Body of pancreas (tissue), 4 donors: ENCODE data around the gene SLC39A3. TPM values are rescaled to one million over a fixed set of nuclear protein-coding genes. Genes with fewer than 3 reads are reported as not detected.

Experiments
- ATAC-seq: fragments of 150-250 bp; one replicate; pipeline ENCODE4 v1.9.1; 2016
- DNase-seq, 4 donors: peaks; one replicate each; pipeline ENCODE4 v3.0.0-alpha.2; 2019
- H3K27ac ChIP-seq, 4 donors: fragments of 200-600 bp; sonication (generic); 1 replicate in 3 of 4; 2 replicates in 1 of 4; pipeline versions ENCODE4 v1.5.1 to v1.6.1; 2016 to 2019; ENCODE audit warnings: mild to moderate bottlenecking in 1 of 4, mixed read lengths in 1 of 4, moderate library complexity in 1 of 4
- H3K27me3 ChIP-seq, 2 donors: fragments of 200-600 bp; sonication (generic); one replicate each; pipeline ENCODE4 v1.6.0; 2016; ENCODE audit warnings: mild to moderate bottlenecking in 1 of 2
- H3K36me3 ChIP-seq, 2 donors: fragments of 200-600 bp; sonication (generic); replicated peaks in 1 of 2; 2 replicates each; pipeline ENCODE4 v1.5.1; 2016; ENCODE audit warnings: low read depth in 2 of 2; ENCODE audit not compliant: insufficient read depth in 1 of 2
- H3K4me1 ChIP-seq: fragments of 200-600 bp; sonication (generic); one replicate; pipeline ENCODE4 v1.6.0; 2016
- H3K4me3 ChIP-seq, 2 donors: fragments of 200-600 bp; sonication (generic); 1 replicate in 1 of 2; 2 replicates in 1 of 2; pipeline ENCODE4 v1.5.1; 2016 to 2019
- H3K9me3 ChIP-seq, 3 donors: fragments of 200-600 bp; sonication (generic); 1 replicate in 2 of 3; 2 replicates in 1 of 3; pipeline ENCODE4 v1.5.1; 2016
- CTCF ChIP-seq, 7 experiments: fragments of 450-650 bp in 4 of 7; fragments of 200-600 bp in 3 of 7; sonication (generic) in 3 of 7; IDR thresholded peaks; one replicate each; pipeline ENCODE4 v1.5.1; 2016 to 2019; ENCODE audit warnings: antibody characterized with exemption in 7 of 7
- POLR2A ChIP-seq, 3 donors: fragments of 450-650 bp; IDR thresholded peaks; one replicate each; pipeline ENCODE4 v1.6.1; 2016; ENCODE audit warnings: antibody characterized with exemption in 3 of 3, mild to moderate bottlenecking in 2 of 3
- WGBS, 2 donors: methylation state at CpG; one replicate each; pipeline ENCODE4 v1.1.5; 2017; 5-methylcytosine and 5-hydroxymethylcytosine counted together
- intact Hi-C: fragments of 100-400 bp; cut with DNase I; formaldehyde crosslinking; loops from one replicate; pipeline ENCODE4 v1.15.1; 2023
- total RNA-seq, 2 donors: library from RNA; depleted of rRNA; stranded (reverse); fragments of >200 nt; gene quantifications; one replicate each; pipeline ENCODE4 v1.1.0, GENCODE V29; 2016

SLC39A3 gene
- total RNA-seq, 2 donors from 2014 or later = 36.1 to 48.8 TPM

DNA sequence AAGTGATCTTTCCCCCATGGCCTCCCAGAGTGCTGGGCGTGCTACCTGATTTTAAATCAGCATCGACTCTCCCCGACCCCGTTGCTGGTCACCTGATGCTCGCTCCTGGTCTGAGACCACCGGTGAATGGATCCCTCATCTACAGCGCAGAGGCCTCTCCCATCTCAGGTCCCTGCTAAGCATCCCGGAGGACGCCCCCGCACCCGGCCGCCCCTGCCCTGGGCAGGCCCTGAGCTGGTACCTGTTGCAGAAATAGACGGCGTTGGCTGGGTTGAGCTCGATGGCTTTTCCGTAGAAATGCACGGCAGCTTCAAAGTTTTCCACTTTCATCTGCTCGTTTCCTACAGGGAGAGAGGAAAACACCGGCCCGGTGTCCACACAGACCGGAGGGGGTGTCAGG is 25.1 kb upstream of the SLC39A3 start:
- H3K27ac ChIP-seq = no peak overlapping the region
- no peaks in the 10 kb centered on the region for H3K9me3 ChIP-seq
- WGBS, 2 donors = 91 to 96% methylated on average over 19 to 20 of the region's 21 CpGs
- DNase-seq = no peak
- H3K36me3 ChIP-seq = peaks cover 7 to 8% of the 10 kb centered on the region in 2 donors
- intact Hi-C loops = no loop called here
- H3K4me3 ChIP-seq = no peak overlapping the region
- no peaks in the 10 kb centered on the region for H3K27me3 ChIP-seq
- TF ChIP-seq CTCF (IDR thresholded peaks at IDR 0.05) = no peak
- no peak for TF ChIP-seq POLR2A (IDR thresholded peaks at IDR 0.05)
- no peaks in the 10 kb centered on the region for H3K4me1 ChIP-seq
- ATAC-seq = no peak

- DNase-seq = no peak
- H3K9me3 ChIP-seq = no peaks in the 10 kb centered on the region
- no peak overlapping the region for H3K27ac ChIP-seq
- H3K4me3 ChIP-seq = no peak overlapping the region
- no peaks in the 10 kb centered on the region for H3K4me1 ChIP-seq
- 97 to 99% methylated on average over 12 of the region's 12 CpGs for whole genome bisulfite sequencing, 2 donors
- H3K36me3 ChIP-seq = peaks cover 7 to 8% of the 10 kb centered on the region in 2 donors
- intact Hi-C loops = no loop called here
- TF ChIP-seq POLR2A (IDR thresholded peaks at IDR 0.05) (no peak), CTCF (IDR thresholded peaks at IDR 0.05) (no peak)
- no peak for ATAC-seq
- no peaks in the 10 kb centered on the region for H3K27me3 ChIP-seq
Observed at GRCh38 chr19:2763687-2764086, 23.9 kb upstream of the SLC39A3 start.

DNA sequence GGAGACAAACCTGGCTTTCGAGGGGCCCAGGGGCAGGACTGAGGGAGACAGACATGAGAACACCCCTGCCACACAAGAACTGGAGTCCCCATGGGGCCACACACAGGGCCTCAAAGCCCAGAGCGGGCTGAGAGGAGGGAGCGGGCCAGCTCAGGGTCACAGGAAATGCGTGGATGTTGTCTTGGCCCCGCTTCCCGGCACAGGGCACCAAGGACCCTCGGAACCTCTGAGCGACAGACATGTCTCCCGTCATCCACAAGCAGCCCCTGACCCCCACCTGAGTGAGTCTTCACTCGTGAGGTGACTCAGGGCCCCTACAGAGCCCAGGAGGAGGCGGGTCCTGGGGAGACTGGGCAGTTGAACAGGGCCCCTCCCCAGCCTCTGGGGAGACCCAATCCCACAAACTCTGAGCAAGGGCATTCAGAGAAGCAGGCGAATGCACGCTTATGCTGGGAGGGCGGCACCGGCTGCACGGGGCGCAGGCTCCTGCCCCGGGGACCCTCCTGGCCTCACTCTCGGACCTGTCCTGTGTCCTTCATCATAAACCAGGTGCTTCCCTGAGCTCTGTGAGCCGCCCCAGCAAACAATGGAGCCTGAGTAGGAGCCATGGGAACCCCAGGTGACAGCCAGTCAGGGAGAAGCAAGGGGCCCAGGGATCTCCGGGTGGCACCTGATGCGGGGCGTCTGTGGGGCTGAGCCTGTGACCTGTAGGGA is 23.1 kb upstream of the SLC39A3 start:
- H3K27ac ChIP-seq = no peak overlapping the region
- H3K27me3 ChIP-seq = no peaks in the 10 kb centered on the region
- TF ChIP-seq CTCF (IDR thresholded peaks at IDR 0.05) (no peak), POLR2A (IDR thresholded peaks at IDR 0.05) (no peak)
- 96 to 97% methylated on average over 6 to 16 of the region's 23 CpGs for WGBS, 2 donors
- H3K4me1 ChIP-seq = no peaks in the 10 kb centered on the region
- peaks cover 7 to 8% of the 10 kb centered on the region in 2 donors for H3K36me3 ChIP-seq
- intact Hi-C loops = no loop called here
- H3K4me3 ChIP-seq = no peak overlapping the region
- no peak for ATAC-seq
- no peaks in the 10 kb centered on the region for H3K9me3 ChIP-seq
- DNase-seq = no peak

DNA sequence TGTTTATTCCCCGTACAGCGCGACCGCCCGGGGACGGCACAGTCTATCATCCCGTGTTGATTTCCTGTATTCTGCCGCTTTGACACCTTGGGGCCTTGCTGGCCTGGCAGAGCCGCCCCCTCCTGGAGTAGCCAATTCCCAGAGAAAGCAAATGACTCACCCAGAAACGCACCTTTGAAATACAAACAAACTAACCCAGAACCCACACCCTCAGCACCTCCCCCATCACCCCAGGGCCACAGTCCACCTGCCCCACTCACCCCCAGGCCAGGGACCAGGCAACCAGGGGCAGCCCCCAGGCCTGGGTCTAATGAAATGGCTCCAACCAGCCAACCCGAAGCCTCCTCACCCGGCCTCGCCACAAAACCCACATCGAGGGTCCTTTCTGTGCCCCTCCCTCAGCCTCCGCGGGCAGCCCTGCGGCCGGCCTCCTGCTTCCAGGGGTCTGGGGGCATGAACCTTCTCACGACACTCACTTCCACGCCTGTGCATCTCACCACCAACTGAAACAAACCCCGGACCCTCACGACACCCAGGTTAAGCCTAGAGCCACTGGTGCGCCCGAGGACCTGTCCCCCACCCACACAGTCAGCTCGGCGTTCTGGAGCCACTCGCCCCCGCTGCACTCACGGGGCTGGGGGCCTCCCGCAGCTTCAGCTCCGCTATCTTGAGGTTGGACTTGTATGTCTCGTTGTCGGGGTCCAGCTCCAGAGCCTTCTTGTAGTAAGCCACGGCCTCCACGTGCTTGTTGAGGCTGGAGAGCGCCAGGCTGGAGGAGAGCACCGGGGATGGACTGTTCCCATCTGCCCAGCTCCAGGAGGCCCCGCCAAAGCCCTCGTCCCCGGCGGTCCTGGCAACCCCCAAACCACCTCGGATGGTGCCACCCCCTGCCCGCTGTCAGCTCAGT is 22.3 kb upstream of the SLC39A3 start:
- Histone ChIP-seq H3K36me3 (peaks cover 7 to 12% of the 10 kb centered on the region in 2 donors), H3K9me3 (no peaks in the 10 kb centered on the region), H3K27me3 (no peaks in the 10 kb centered on the region), H3K27ac (no peak overlapping the region), H3K4me3 (no peak overlapping the region), H3K4me1 (no peaks in the 10 kb centered on the region)
- no peak for TF ChIP-seq POLR2A (IDR thresholded peaks at IDR 0.05)
- no peak for ATAC-seq
- WGBS, 2 donors = 92 to 93% methylated on average over 13 to 43 of the region's 43 CpGs
- no peak for DNase-seq
- intact Hi-C loops = no loop called here

GRCh38 chr19:2761309-2761677 is 21.5 kb upstream of the SLC39A3 start:
- 91% methylated on average over 11 to 16 of the region's 16 CpGs for WGBS, 2 donors
- Histone ChIP-seq H3K4me3 (no peak overlapping the region), H3K4me1 (no peaks in the 10 kb centered on the region), H3K27me3 (no peaks in the 10 kb centered on the region), H3K36me3 (peaks cover 5 to 10% of the 10 kb centered on the region in 2 donors), H3K9me3 (no peaks in the 10 kb centered on the region), H3K27ac (no peak overlapping the region)
- intact Hi-C loops = no loop called here
- ATAC-seq (no peak), DNase-seq (no peak)
- TF ChIP-seq POLR2A (IDR thresholded peaks at IDR 0.05) (no peak), CTCF (IDR thresholded peaks at IDR 0.05) (no peak)
